ENCODE data around the gene PHF21A.

- TF ChIP-seq MXI1 (IDR thresholded peaks at IDR 0.05; ENCODE audit: low read depth, low read length) (no peak), YY1 (IDR thresholded peaks at IDR 0.05; ENCODE audit: low read depth, low read length) (no peak), MAX (IDR thresholded peaks at IDR 0.05; ENCODE audit: low read depth, low read length) (no peak), MEF2A (IDR thresholded peaks at IDR 0.05; ENCODE audit: insufficient read depth, low read depth, low read length) (no peak), EP300 (IDR thresholded peaks at IDR 0.05; ENCODE audit: borderline replicate concordance in 1 of 2, control insufficient read depth in 1 of 2, low read depth in 2 of 2, low read length in 2 of 2) (no peak), TCF12 (IDR thresholded peaks at IDR 0.05; ENCODE audit: low read depth, low read length) (no peak), IKZF2 (IDR thresholded peaks at IDR 0.05) (no peak), CTCF (IDR thresholded peaks at IDR 0.05 in 2 of 3, conservative IDR thresholded peaks at IDR 0.05 in 1 of 3; ENCODE audit: control insufficient read depth in 2 of 3, extremely low read depth in 1 of 3, insufficient read depth in 1 of 3, low read depth in 3 of 3, low read length in 3 of 3) (no peak)
Measured at GRCh38 chr11:45974806-45975205, 146.4 kb downstream of the PHF21A start.

Data from GM12878 (cell line).